Activated B cell treated with CpG ODN at 0.5 μM for 24 hours (primary cell): ENCODE data around the gene SRSF12. TPM values are rescaled to one million over a fixed set of nuclear protein-coding genes. Genes with fewer than 3 reads are reported as not detected.

Source experiments
- ATAC-seq: fragments of 200-7000 bp; cut with Tn5 transposase; one replicate; pipeline ENCODE4 v1.10.0; 2021; ENCODE audit warnings: low read depth, mild to moderate bottlenecking, moderate library complexity
- CTCF ChIA-PET: fragments of 350-600 bp; sonication (Branson Sonifier 250); formaldehyde crosslinking; loops from one replicate; lab custom pipeline; 2021; ENCODE audit warnings: antibody characterized with exemption; lab: Charles Lee
- POLR2A ChIA-PET: fragments of 350-600 bp; sonication (Branson Sonifier 250); formaldehyde crosslinking; loops from one replicate; lab custom pipeline; 2021; ENCODE audit warnings: antibody characterized with exemption; lab: Charles Lee
- DNase-seq: peaks from one replicate; pipeline ENCODE4 v3.0.0; 2022
- H3K27ac Mint-ChIP-seq: one replicate; pipeline ENCODE4 v1.8.0; 2020; ENCODE audit warnings: mixed read lengths
- H3K27me3 Mint-ChIP-seq: one replicate; pipeline ENCODE4 v1.8.0; 2021; ENCODE audit warnings: mixed read lengths
- H3K36me3 Mint-ChIP-seq: one replicate; pipeline ENCODE4 v1.8.0; 2021; ENCODE audit warnings: low read depth, mixed read lengths
- H3K4me1 Mint-ChIP-seq: one replicate; pipeline ENCODE4 v1.8.0; 2021; ENCODE audit warnings: mixed read lengths
- H3K4me3 Mint-ChIP-seq: one replicate; pipeline ENCODE4 v1.8.0; 2020; ENCODE audit warnings: mild to moderate bottlenecking, mixed read lengths
- H3K9me3 Mint-ChIP-seq: one replicate; pipeline ENCODE4 v1.8.0; 2020; ENCODE audit warnings: mixed read lengths
- CTCF ChIP-seq: fragments of 200-600 bp; IDR thresholded peaks from one replicate; pipeline ENCODE4 v1.8.0; 2022; ENCODE audit warnings: antibody characterized with exemption, mild to moderate bottlenecking
- intact Hi-C: fragments of 100-400 bp; cut with micrococcal nuclease; formaldehyde crosslinking; loops from one replicate; pipeline ENCODE4 v1.15.1; 2024
- total RNA-seq: library from RNA; stranded (reverse); gene quantifications from 2 replicates; pipeline ENCODE4 v1.2.3, GENCODE V29; 2022

Gene SRSF12
- total RNA-seq, 1 donor from 2014 or later, result not detected

DNA sequence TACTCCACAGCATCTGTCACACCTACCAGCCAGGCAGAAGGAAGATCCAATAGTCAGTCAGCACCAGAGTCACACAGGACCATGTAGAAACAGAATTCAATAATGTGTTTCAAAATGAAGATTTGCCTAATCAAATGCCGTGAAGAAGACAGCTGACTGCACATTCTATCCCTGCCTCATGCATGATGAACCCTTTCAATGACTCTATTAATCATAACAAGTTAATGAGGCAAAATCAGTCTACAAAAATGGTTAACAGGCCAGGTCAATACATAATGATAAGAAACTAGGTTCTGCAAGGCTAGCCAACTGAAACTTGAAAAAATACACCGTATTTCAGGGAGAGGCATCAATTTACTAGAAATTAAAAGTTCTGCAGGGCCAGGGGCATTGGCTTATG, 44.0 kb downstream of the SRSF12 start:
- Mint-ChIP-seq H3K4me1 (peaks cover 9% of the 10 kb centered on the region), H3K9me3 (peaks cover 5% of the 10 kb centered on the region), H3K36me3 (no peaks in the 10 kb centered on the region), H3K27ac (no peak overlapping the region), H3K4me3 (no peak overlapping the region), H3K27me3 (no peaks in the 10 kb centered on the region)
- ATAC-seq (no peak), DNase-seq (no peak)
- TF ChIP-seq CTCF, result no peak
- POLR2A ChIA-PET, result interaction anchor here (0.6 to 1.2 kb wide), 2 partner anchors 9 to 12 kb away, joined by 6 to 7 read pairs; no protein-coding TSS in a partner anchor
- CTCF ChIA-PET, result no interaction called here
- intact Hi-C loops, result no loop called here

- intact Hi-C loops, result no loop called here
- ChIA-PET POLR2A (interaction anchor here (0.6 kb wide), 1 partner anchor 328 kb away, joined by 4 read pairs; no protein-coding TSS in a partner anchor), CTCF (no interaction called here)
- Mint-ChIP-seq H3K36me3 (no peaks in the 10 kb centered on the region), H3K9me3 (peaks cover 5% of the 10 kb centered on the region), H3K4me3 (no peak overlapping the region), H3K4me1 (peaks cover 7% of the 10 kb centered on the region), H3K27me3 (no peaks in the 10 kb centered on the region), H3K27ac (no peak overlapping the region)
- TF ChIP-seq CTCF, result no peak
- no peak for DNase-seq
- ATAC-seq, result no peak
These were observed 44.8 kb downstream of the SRSF12 start for GRCh38 chr6:89073014-89073620.

DNA sequence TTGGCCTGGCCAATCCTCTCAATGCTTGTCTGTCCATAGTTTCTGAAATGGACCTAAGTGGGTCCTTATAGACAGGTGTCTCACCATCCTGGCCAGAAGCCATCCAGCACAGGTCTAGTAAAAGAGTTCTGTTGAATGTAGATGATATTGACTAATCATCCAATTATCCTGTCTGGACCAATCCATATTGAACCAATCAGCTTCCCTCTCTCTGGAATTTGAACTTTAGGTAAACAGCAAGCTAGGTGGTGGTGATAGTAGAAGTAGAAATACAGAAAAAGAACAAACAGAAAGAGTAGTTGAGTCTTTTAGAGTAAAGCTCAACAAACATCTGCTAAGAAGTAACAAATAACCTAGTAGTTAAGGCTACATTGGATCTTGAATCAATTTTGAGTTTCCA, 46.8 kb downstream of the SRSF12 start:
- no peak for TF ChIP-seq CTCF

DNA sequence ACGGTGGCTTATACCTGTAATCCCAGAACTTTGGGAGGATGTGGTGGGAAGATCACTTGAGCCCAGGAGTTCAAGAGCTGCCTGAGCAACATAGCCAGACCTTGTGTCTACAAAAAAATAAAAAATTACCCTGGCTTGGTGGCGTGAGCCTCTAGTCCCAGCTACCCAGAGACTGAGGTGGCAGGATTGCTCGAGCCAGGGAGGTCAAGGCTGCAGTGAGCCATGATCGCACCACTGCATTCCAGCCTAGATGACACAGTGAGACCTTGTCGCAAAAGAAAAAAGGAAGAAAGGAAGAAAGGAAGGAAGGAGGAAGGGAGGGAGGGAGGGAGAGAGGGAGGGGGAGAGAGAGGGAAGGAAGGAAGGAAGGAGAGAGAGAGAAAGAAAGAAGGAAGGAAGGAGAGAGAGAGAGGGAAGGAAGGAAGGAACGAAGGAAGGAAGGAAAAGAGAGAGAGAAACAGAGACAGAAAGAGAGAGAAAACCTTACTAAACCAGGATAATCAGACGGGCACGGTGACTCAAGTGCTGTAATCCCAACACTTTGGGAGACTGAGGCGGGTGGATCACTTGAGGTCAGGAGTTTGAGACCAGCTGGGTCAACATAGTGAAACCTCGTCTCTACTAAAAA, 48.2 kb downstream of the SRSF12 start:
- POLR2A ChIA-PET, result no interaction called here

More for the DNA sequence above, 46.8 kb downstream of the SRSF12 start:
- H3K36me3 Mint-ChIP-seq, result no peaks in the 10 kb centered on the region
- no peak for DNase-seq
- intact Hi-C loops, result no loop called here
- POLR2A ChIA-PET, result interaction anchor here (0.7 kb wide), 1 partner anchor 9 kb away, joined by 3 read pairs; the partner anchor contains the start of gene PNRC1
- peaks cover 4% of the 10 kb centered on the region for H3K27me3 Mint-ChIP-seq
- H3K27ac Mint-ChIP-seq, result no peak overlapping the region
- no peak overlapping the region for H3K4me3 Mint-ChIP-seq
- CTCF ChIA-PET, result interaction anchor here (1.0 kb wide), 1 partner anchor 89 kb away, joined by 3 read pairs; no protein-coding TSS in a partner anchor
- H3K9me3 Mint-ChIP-seq, result peaks cover 5% of the 10 kb centered on the region
- peaks cover 7% of the 10 kb centered on the region for H3K4me1 Mint-ChIP-seq
- no peak for ATAC-seq

More for the DNA sequence above, 48.2 kb downstream of the SRSF12 start:
- Mint-ChIP-seq H3K27ac (no peak overlapping the region), H3K27me3 (peaks cover 4% of the 10 kb centered on the region), H3K4me3 (no peak overlapping the region), H3K9me3 (peaks cover 5% of the 10 kb centered on the region), H3K36me3 (no peaks in the 10 kb centered on the region), H3K4me1 (peaks cover 7% of the 10 kb centered on the region)
- CTCF ChIA-PET, result no interaction called here
- DNase-seq (no peak), ATAC-seq (no peak)
- no peak for TF ChIP-seq CTCF
- intact Hi-C loops, result no loop called here
